ENCODE measurements around the gene ITIH5.

The ITIH5 gene

GRCh38 chr10:7706534-7707073, 39.8 kb upstream of the ITIH5 start:
- Histone ChIP-seq H3K27me3 (replicated peaks in 2 of 5; ENCODE audit: control insufficient read depth in 4 of 5, insufficient read depth in 5 of 5, low read length in 4 of 5) (peaks cover 0 to 28% (median 6%) of the 10 kb centered on the region in 5 experiments), H3K4me1 (ENCODE audit: control extremely low read depth in 1 of 4, control insufficient read depth in 4 of 4, insufficient read depth in 4 of 4, low read length in 3 of 4) (no peaks in the 10 kb centered on the region), H3K36me3 (ENCODE audit: control insufficient read depth in 4 of 4, insufficient read depth in 4 of 4, low read length in 3 of 4) (no peaks in the 10 kb centered on the region), H3K27ac (ENCODE audit: insufficient read depth in 1 of 2, low read depth in 1 of 2, low read length in 2 of 2, poor library complexity in 1 of 2, severe bottlenecking in 2 of 2) (no peak overlapping the region), H3K9me3 (ENCODE audit: control extremely low read depth in 1 of 5, control insufficient read depth in 4 of 5, insufficient read depth in 2 of 5, low read depth in 1 of 5, low read length in 4 of 5) (peaks cover 0 to 3% (median 0%) of the 10 kb centered on the region in 5 experiments), H3K4me3 (ENCODE audit: control insufficient read depth in 1 of 7, extremely low read depth in 1 of 7, insufficient read depth in 4 of 7, low read depth in 2 of 7, low read length in 6 of 7) (no peak overlapping the region)
- ChIA-PET POLR2A (interaction anchor here (0.6 kb wide), 1 partner anchor 996 kb away, joined by 4 read pairs; no protein-coding TSS in a partner anchor), CTCF (no interaction called here)
- 82% methylated on average over 1 of the region's 4 CpGs for WGBS (ENCODE audit: insufficient coverage)
- no peak for DNase-seq

DNA sequence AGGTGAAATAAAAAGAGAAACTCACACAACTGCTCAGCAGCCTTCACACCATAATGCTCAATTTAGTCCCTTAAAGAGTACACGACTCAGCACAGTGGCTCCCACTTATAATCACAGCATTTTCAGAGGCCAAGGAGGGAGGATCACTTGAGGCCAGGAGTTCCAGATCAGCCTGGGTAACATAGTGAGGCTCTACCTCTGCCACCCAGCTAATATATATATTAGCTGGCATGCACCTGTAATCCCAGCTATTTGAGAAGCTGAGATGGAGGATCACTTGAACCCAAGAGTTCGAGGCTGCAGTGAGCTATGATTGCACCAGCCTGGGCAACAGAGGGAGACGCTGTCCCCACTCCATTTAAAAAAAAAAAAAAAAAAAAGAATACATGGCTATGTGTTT, 38.6 kb upstream of the ITIH5 start:
- DNase-seq, result no peak
- H3K27me3 ChIP-seq (replicated peaks in 2 of 5; ENCODE audit: control insufficient read depth in 4 of 5, insufficient read depth in 5 of 5, low read length in 4 of 5), result peaks cover 0 to 30% (median 6%) of the 10 kb centered on the region in 5 experiments
- ChIA-PET CTCF (no interaction called here), POLR2A (no interaction called here)
- no peak overlapping the region for H3K4me3 ChIP-seq (ENCODE audit: control insufficient read depth in 1 of 7, extremely low read depth in 1 of 7, insufficient read depth in 4 of 7, low read depth in 2 of 7, low read length in 6 of 7)
- H3K4me1 ChIP-seq (ENCODE audit: control extremely low read depth in 1 of 4, control insufficient read depth in 4 of 4, insufficient read depth in 4 of 4, low read length in 3 of 4), result no peaks in the 10 kb centered on the region
- H3K9me3 ChIP-seq (ENCODE audit: control extremely low read depth in 1 of 5, control insufficient read depth in 4 of 5, insufficient read depth in 2 of 5, low read depth in 1 of 5, low read length in 4 of 5), result no peaks in the 10 kb centered on the region
- no peaks in the 10 kb centered on the region for H3K36me3 ChIP-seq (ENCODE audit: control insufficient read depth in 4 of 4, insufficient read depth in 4 of 4, low read length in 3 of 4)
- no peak overlapping the region for H3K27ac ChIP-seq (ENCODE audit: insufficient read depth in 1 of 2, low read depth in 1 of 2, low read length in 2 of 2, poor library complexity in 1 of 2, severe bottlenecking in 2 of 2)
- 100% methylated on average over 1 of the region's 3 CpGs for WGBS (ENCODE audit: insufficient coverage)

GRCh38 chr10:7704071-7705016, 37.6 kb upstream of the ITIH5 start:
- ChIA-PET CTCF (interaction anchor here (1.1 to 1.6 kb wide), 2 partner anchors 10 to 17 kb away, joined by 3 read pairs; no protein-coding TSS in a partner anchor), POLR2A (no interaction called here)
- H3K36me3 ChIP-seq (ENCODE audit: control insufficient read depth in 4 of 4, insufficient read depth in 4 of 4, low read length in 3 of 4), result no peaks in the 10 kb centered on the region
- no peak overlapping the region for H3K4me3 ChIP-seq (ENCODE audit: control insufficient read depth in 1 of 7, extremely low read depth in 1 of 7, insufficient read depth in 4 of 7, low read depth in 2 of 7, low read length in 6 of 7)
- no peaks in the 10 kb centered on the region for H3K9me3 ChIP-seq (ENCODE audit: control extremely low read depth in 1 of 5, control insufficient read depth in 4 of 5, insufficient read depth in 2 of 5, low read depth in 1 of 5, low read length in 4 of 5)
- no peak for DNase-seq
- H3K27ac ChIP-seq (ENCODE audit: insufficient read depth in 1 of 2, low read depth in 1 of 2, low read length in 2 of 2, poor library complexity in 1 of 2, severe bottlenecking in 2 of 2), result no peak overlapping the region
- H3K27me3 ChIP-seq (replicated peaks in 2 of 5; ENCODE audit: control insufficient read depth in 4 of 5, insufficient read depth in 5 of 5, low read length in 4 of 5), result peaks cover 0 to 30% (median 6%) of the 10 kb centered on the region in 5 experiments
- no peaks in the 10 kb centered on the region for H3K4me1 ChIP-seq (ENCODE audit: control extremely low read depth in 1 of 4, control insufficient read depth in 4 of 4, insufficient read depth in 4 of 4, low read length in 3 of 4)
- 100% methylated on average over 2 of the region's 8 CpGs for WGBS (ENCODE audit: insufficient coverage)

DNA sequence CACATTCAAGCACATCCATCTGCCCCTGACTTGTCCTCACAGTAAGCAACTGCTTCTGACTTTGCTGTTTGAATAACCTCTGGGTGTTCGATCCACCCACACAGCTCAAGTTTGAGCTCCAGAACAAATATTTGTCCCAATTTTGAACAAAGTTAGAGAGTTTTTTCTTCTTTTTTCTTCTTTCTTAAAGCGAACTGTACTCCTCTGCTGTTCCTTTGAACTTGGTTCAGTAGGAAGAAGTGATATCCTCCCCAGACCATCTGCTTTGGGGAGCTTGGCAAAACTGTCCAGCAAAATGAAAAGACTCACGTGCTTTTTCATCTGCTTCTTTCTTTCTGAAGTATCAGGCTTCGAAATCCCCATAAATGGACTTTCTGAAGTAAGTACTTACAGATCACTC, 36.4 kb upstream of the ITIH5 start, which contains the start of gene ITIH2:
Gene ITIH2 (plus strand): TSS at position 177 of the 400 bp plus-strand sequence. CDS start 119 bp downstream, at position 296.
- Histone ChIP-seq H3K27me3 (replicated peaks in 2 of 5; ENCODE audit: control insufficient read depth in 4 of 5, insufficient read depth in 5 of 5, low read length in 4 of 5) (peaks cover 0 to 30% (median 6%) of the 10 kb centered on the region in 5 experiments), H3K36me3 (ENCODE audit: control insufficient read depth in 4 of 4, insufficient read depth in 4 of 4, low read length in 3 of 4) (no peaks in the 10 kb centered on the region), H3K9me3 (ENCODE audit: control extremely low read depth in 1 of 5, control insufficient read depth in 4 of 5, insufficient read depth in 2 of 5, low read depth in 1 of 5, low read length in 4 of 5) (no peaks in the 10 kb centered on the region), H3K4me1 (ENCODE audit: control extremely low read depth in 1 of 4, control insufficient read depth in 4 of 4, insufficient read depth in 4 of 4, low read length in 3 of 4) (no peaks in the 10 kb centered on the region), H3K4me3 (ENCODE audit: control insufficient read depth in 1 of 7, extremely low read depth in 1 of 7, insufficient read depth in 4 of 7, low read depth in 2 of 7, low read length in 6 of 7) (no peak within 1 kb of the TSS), H3K27ac (ENCODE audit: insufficient read depth in 1 of 2, low read depth in 1 of 2, low read length in 2 of 2, poor library complexity in 1 of 2, severe bottlenecking in 2 of 2) (no peak within 1 kb of the TSS)
- CTCF ChIA-PET, result interaction anchor here (1.1 to 1.6 kb wide), 2 partner anchors 11 to 18 kb away, joined by 3 read pairs; no protein-coding TSS in a partner anchor
- no peak for DNase-seq
- POLR2A ChIA-PET, result no interaction called here
- WGBS (ENCODE audit: insufficient coverage), result 97% methylated on average over 4 of the region's 4 CpGs

DNA sequence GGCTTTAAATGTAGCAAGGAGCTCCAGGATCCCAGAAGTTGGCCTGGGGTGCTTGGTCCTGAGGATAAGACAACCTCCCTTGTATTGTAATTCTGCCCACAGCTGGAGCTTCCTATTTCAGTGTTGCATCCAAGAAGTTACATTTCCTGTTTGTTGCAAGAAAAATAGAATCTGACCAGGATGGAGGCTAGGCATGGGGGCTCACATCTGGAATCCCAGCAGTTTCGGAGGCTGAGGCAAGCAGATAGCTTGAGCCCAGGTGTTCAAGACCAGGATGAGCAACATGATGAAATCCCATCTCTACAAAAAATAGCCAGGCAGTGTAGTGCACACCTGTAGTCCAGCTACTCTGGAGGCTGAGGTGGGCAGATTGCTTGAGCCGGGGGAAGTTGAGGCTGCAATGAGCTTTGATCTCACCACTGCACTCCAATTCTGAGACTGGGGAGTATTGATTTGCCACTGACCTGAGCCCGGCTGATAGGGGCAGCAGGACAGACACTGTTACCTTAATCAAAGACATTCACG, 35.6 kb upstream of the ITIH5 start:
- peaks cover 0 to 30% (median 6%) of the 10 kb centered on the region in 5 experiments for H3K27me3 ChIP-seq (replicated peaks in 2 of 5; ENCODE audit: control insufficient read depth in 4 of 5, insufficient read depth in 5 of 5, low read length in 4 of 5)
- 89% methylated on average over 3 of the region's 4 CpGs for WGBS (ENCODE audit: insufficient coverage)
- H3K36me3 ChIP-seq (ENCODE audit: control insufficient read depth in 4 of 4, insufficient read depth in 4 of 4, low read length in 3 of 4), result no peaks in the 10 kb centered on the region
- H3K4me3 ChIP-seq (ENCODE audit: control insufficient read depth in 1 of 7, extremely low read depth in 1 of 7, insufficient read depth in 4 of 7, low read depth in 2 of 7, low read length in 6 of 7), result no peak overlapping the region
- POLR2A ChIA-PET, result no interaction called here
- H3K4me1 ChIP-seq (ENCODE audit: control extremely low read depth in 1 of 4, control insufficient read depth in 4 of 4, insufficient read depth in 4 of 4, low read length in 3 of 4), result no peaks in the 10 kb centered on the region
- no peaks in the 10 kb centered on the region for H3K9me3 ChIP-seq (ENCODE audit: control extremely low read depth in 1 of 5, control insufficient read depth in 4 of 5, insufficient read depth in 2 of 5, low read depth in 1 of 5, low read length in 4 of 5)
- no peak overlapping the region for H3K27ac ChIP-seq (ENCODE audit: insufficient read depth in 1 of 2, low read depth in 1 of 2, low read length in 2 of 2, poor library complexity in 1 of 2, severe bottlenecking in 2 of 2)
- DNase-seq, result no peak
- CTCF ChIA-PET, result no interaction called here

- WGBS (ENCODE audit: insufficient coverage), result 100% methylated on average over 4 of the region's 8 CpGs
- H3K9me3 ChIP-seq (ENCODE audit: control extremely low read depth in 1 of 5, control insufficient read depth in 4 of 5, insufficient read depth in 2 of 5, low read depth in 1 of 5, low read length in 4 of 5), result no peaks in the 10 kb centered on the region
- no peaks in the 10 kb centered on the region for H3K4me1 ChIP-seq (ENCODE audit: control extremely low read depth in 1 of 4, control insufficient read depth in 4 of 4, insufficient read depth in 4 of 4, low read length in 3 of 4)
- no peak overlapping the region for H3K4me3 ChIP-seq (ENCODE audit: control insufficient read depth in 1 of 7, extremely low read depth in 1 of 7, insufficient read depth in 4 of 7, low read depth in 2 of 7, low read length in 6 of 7)
- POLR2A ChIA-PET, result no interaction called here
- CTCF ChIA-PET, result no interaction called here
- H3K36me3 ChIP-seq (ENCODE audit: control insufficient read depth in 4 of 4, insufficient read depth in 4 of 4, low read length in 3 of 4), result no peaks in the 10 kb centered on the region
- no peak for DNase-seq
- peaks cover 0 to 28% (median 3%) of the 10 kb centered on the region in 5 experiments for H3K27me3 ChIP-seq (replicated peaks in 2 of 5; ENCODE audit: control insufficient read depth in 4 of 5, insufficient read depth in 5 of 5, low read length in 4 of 5)
- H3K27ac ChIP-seq (ENCODE audit: insufficient read depth in 1 of 2, low read depth in 1 of 2, low read length in 2 of 2, poor library complexity in 1 of 2, severe bottlenecking in 2 of 2), result no peak overlapping the region
Observed at GRCh38 chr10:7701158-7701742, 34.5 kb upstream of the ITIH5 start.
